GM23338 (cell line): ENCODE measurements around the gene ZXDC.

Source experiments
- CREB1 ChIP-seq: fragments of 250-450 bp; sonication (Bioruptor Pico); IDR thresholded peaks from 2 replicates; pipeline ENCODE4 v1.5.0; 2020; ENCODE audit warnings: low read depth, mild to moderate bottlenecking, moderate library complexity
- CTCF ChIP-seq, 2 experiments: fragments of 200-600 bp in 1 of 2; sonication (generic) in 1 of 2; conservative IDR thresholded peaks; 2 replicates each; pipeline versions ENCODE4 v1.5.1 to v1.6.1; 2016 to 2017; ENCODE audit warnings: antibody characterized with exemption in 2 of 2, low read depth in 2 of 2, mild to moderate bottlenecking in 2 of 2, moderate library complexity in 1 of 2
- ETS1 ChIP-seq: IDR thresholded peaks from 2 replicates; pipeline ENCODE4 v1.6.1; 2016; ENCODE audit warnings: antibody characterized with exemption
- EZH2 ChIP-seq: fragments of 200-600 bp; sonication (generic); IDR thresholded peaks from one replicate; pipeline ENCODE4 v1.8.0; 2017; ENCODE audit warnings: antibody characterized with exemption, mild to moderate bottlenecking, low read depth; ENCODE audit not compliant: unreplicated experiment
- EZH2phosphoT487 ChIP-seq: fragments of 200-600 bp; sonication (generic); IDR thresholded peaks from one replicate; pipeline ENCODE4 v1.8.1; 2018; ENCODE audit warnings: antibody characterized with exemption; ENCODE audit not compliant: unreplicated experiment
- JUNB ChIP-seq: IDR thresholded peaks from one replicate; pipeline ENCODE4 v1.6.1; 2016; ENCODE audit warnings: antibody characterized with exemption; ENCODE audit not compliant: unreplicated experiment
- POLR2AphosphoS5 ChIP-seq: IDR thresholded peaks from 2 replicates; pipeline ENCODE4 v1.6.1; 2016; ENCODE audit warnings: antibody characterized with exemption, low read depth
- REST ChIP-seq: IDR thresholded peaks from one replicate; pipeline ENCODE4 v1.6.1; 2018; ENCODE audit warnings: antibody characterized with exemption; ENCODE audit not compliant: unreplicated experiment
- STAT1 ChIP-seq: IDR thresholded peaks from one replicate; pipeline ENCODE4 v1.6.1; 2016; ENCODE audit warnings: antibody characterized with exemption; ENCODE audit not compliant: unreplicated experiment
- ZNF114 ChIP-seq: fragments of 250-450 bp; sonication (Bioruptor Pico); IDR thresholded peaks from 2 replicates; pipeline ENCODE4 v1.5.0; 2020; ENCODE audit warnings: mild to moderate bottlenecking, moderate library complexity
- ZNF462 ChIP-seq: fragments of 250-450 bp; sonication (Bioruptor Pico); IDR thresholded peaks from 2 replicates; pipeline ENCODE4 v1.5.0; 2020; ENCODE audit warnings: mild to moderate bottlenecking, moderate library complexity

- TF ChIP-seq CTCF (conservative IDR thresholded peaks at IDR 0.05; ENCODE audit: low read depth in 2 of 2) = no peak
- TF ChIP-seq POLR2AphosphoS5 = no peak
- no peak for TF ChIP-seq REST
- no peak for TF ChIP-seq EZH2
- TF ChIP-seq JUNB = no peak
- no peak for TF ChIP-seq EZH2phosphoT487
- TF ChIP-seq ZNF462 (CRISPR knock-in tag) = no peak
- no peak for TF ChIP-seq CREB1
- no peak for TF ChIP-seq ETS1
- no peak for TF ChIP-seq STAT1
- no peak for TF ChIP-seq ZNF114 (CRISPR knock-in tag)
These were observed 42.5 kb upstream of the ZXDC start for GRCh38 chr3:126517986-126518778.
